WI38 (cell line): ENCODE results near the gene ERRFI1.

Experiments
- H3K4me3 ChIP-seq: 2 replicates; pipeline ENCODE4 v1.5.1; 2011; ENCODE audit warnings: low read depth, mild to moderate bottlenecking, control low read depth, low read length
- TF ChIP-seq, protein P1 (sequence below): IDR thresholded peaks from 2 replicates; pipeline ENCODE4 v1.5.1; 2012; ENCODE audit warnings: low read depth, mild to moderate bottlenecking, control low read depth, low read length

Gene ERRFI1

DNA sequence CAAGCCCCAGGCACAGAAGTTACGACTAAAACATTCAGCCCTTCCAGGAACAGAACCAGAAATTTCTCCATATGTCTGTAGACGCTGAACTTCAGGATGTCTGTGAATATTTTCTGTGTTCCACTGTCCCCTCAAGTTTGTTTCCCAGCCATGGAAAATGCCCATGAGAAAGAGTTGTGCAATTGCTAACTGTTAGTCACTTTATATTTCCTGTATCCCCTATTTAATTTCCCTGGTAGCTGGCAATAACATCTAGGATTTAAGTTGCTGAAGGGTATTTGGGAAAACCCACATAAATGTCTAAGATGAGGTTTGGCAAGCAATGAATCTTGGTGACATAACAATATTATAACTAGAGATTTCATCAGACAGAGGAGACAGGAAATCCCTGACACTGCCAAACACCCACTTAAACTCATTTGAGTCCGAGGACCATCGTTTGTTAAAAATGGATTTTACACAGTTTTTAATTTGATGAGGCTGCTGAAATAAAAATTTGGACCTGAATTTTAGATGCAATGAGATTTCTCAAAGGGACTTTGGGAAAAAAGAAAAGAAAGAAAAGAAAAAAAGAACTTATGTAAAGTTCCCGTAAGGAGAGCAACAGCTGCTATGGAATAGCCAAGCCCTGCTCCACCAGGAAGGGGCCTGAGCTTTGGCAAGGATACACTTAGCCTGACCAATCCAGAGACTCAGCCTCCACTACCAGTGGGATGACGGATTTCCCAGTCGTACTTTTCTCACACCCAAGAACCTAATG, 21.8 kb upstream of the ERRFI1 start:
- no peak overlapping the region for H3K4me3 ChIP-seq
- TF ChIP-seq, protein P1, sequence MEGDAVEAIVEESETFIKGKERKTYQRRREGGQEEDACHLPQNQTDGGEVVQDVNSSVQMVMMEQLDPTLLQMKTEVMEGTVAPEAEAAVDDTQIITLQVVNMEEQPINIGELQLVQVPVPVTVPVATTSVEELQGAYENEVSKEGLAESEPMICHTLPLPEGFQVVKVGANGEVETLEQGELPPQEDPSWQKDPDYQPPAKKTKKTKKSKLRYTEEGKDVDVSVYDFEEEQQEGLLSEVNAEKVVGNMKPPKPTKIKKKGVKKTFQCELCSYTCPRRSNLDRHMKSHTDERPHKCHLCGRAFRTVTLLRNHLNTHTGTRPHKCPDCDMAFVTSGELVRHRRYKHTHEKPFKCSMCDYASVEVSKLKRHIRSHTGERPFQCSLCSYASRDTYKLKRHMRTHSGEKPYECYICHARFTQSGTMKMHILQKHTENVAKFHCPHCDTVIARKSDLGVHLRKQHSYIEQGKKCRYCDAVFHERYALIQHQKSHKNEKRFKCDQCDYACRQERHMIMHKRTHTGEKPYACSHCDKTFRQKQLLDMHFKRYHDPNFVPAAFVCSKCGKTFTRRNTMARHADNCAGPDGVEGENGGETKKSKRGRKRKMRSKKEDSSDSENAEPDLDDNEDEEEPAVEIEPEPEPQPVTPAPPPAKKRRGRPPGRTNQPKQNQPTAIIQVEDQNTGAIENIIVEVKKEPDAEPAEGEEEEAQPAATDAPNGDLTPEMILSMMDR, result no peak

DNA sequence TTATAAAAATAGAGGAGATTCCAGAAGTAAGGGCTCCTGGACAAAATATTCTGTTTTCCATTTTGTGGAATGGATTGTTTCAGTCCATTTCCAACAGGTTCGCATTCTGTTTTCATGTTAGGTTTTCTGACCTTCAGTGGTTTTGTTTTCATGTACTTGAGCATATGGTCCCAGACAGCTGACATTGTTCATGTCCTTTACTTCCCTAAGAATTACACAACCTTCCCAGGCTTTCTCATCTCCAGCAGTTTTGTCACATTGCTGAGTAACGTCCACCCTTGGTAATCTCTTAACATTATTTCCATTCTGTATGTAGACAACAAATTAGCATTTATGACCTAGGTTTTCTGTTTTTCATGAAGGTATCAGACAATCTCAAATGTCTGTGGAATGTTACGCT, 21.0 kb upstream of the ERRFI1 start:
- H3K4me3 ChIP-seq, result no peak overlapping the region
- TF ChIP-seq, protein P1, result no peak

- TF ChIP-seq, protein P1, result no peak
- no peak overlapping the region for H3K4me3 ChIP-seq
These were observed 20.3 kb upstream of the ERRFI1 start for GRCh38 chr1:8046391-8046790.

GRCh38 chr1:8043621-8044020, 17.5 kb upstream of the ERRFI1 start:
- TF ChIP-seq, protein P1, result no peak
- no peak overlapping the region for H3K4me3 ChIP-seq

DNA sequence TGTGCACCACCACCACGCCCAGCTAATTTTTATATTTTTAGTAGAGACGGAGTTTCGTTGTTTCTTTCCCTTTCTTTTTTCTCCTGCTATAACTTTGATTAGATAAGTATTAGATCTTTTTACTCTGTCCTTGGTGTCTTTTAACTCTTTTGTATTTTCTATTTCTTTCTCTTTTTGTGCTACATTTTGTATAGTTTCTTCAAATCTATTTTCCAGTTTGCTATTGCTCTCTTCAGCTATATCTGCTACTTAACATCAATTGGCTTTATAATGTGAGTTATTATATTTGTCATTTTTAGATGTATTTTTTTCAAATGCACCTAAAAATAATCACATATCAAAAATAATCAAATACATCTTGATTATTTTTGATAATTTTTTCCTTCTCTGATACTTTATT, 16.0 kb upstream of the ERRFI1 start:
- TF ChIP-seq, protein P1, result no peak

DNA sequence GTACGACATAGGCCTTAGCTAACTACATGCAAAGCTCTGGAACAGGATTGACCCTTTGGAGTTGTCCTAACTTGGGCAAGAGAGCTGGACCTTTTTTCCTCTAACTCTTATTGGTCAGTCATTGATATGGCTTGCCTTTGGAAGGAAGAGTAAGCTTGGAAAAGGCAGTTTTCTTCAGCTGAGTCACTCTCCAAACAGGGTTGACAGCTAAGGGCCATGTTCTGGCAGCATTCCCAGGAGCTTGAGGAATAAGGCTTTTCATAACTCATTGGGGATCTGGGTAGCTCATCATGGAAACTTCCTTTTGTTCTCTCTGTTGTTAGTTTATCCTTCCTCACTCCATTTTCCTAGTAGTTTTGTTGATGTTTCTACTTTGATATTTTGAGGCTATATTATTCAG, 14.5 kb upstream of the ERRFI1 start:
- H3K4me3 ChIP-seq, result no peak overlapping the region
- TF ChIP-seq, protein P1, result no peak

More for the DNA sequence above, 16.0 kb upstream of the ERRFI1 start:
- H3K4me3 ChIP-seq, result no peak overlapping the region

- TF ChIP-seq, protein P1, result no peak
These were observed 13.0 kb upstream of the ERRFI1 start for GRCh38 chr1:8039071-8039470.

More at GRCh38 chr1:8039071-8039470, 13.0 kb upstream of the ERRFI1 start:
- H3K4me3 ChIP-seq, result no peak overlapping the region
